Fibroblast of mammary gland (primary cell): ENCODE measurements around the gene DIDO1.

Source experiments
- DNase-seq: peaks from one replicate; pipeline ENCODE4 v3.0.0-alpha.2; 2010; ENCODE audit warnings: low read depth
- H3K4me3 ChIP-seq: 2 replicates; pipeline ENCODE4 v1.5.1; 2011; ENCODE audit warnings: low read depth, mild to moderate bottlenecking, low read length, moderate library complexity; ENCODE audit not compliant: control insufficient read depth
- TF ChIP-seq, protein P1 (sequence below): conservative IDR thresholded peaks from 2 replicates; pipeline ENCODE4 v1.5.1; 2011; ENCODE audit warnings: low read depth, low read length, inconsistent platforms; ENCODE audit not compliant: control insufficient read depth, insufficient read depth

DIDO1 gene

GRCh38 chr20:62970307-62971210, 44.3 kb upstream of the DIDO1 start:
- DNase-seq = no peak
- H3K4me3 ChIP-seq = no peak overlapping the region
- TF ChIP-seq, protein P1, sequence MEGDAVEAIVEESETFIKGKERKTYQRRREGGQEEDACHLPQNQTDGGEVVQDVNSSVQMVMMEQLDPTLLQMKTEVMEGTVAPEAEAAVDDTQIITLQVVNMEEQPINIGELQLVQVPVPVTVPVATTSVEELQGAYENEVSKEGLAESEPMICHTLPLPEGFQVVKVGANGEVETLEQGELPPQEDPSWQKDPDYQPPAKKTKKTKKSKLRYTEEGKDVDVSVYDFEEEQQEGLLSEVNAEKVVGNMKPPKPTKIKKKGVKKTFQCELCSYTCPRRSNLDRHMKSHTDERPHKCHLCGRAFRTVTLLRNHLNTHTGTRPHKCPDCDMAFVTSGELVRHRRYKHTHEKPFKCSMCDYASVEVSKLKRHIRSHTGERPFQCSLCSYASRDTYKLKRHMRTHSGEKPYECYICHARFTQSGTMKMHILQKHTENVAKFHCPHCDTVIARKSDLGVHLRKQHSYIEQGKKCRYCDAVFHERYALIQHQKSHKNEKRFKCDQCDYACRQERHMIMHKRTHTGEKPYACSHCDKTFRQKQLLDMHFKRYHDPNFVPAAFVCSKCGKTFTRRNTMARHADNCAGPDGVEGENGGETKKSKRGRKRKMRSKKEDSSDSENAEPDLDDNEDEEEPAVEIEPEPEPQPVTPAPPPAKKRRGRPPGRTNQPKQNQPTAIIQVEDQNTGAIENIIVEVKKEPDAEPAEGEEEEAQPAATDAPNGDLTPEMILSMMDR = no peak

- DNase-seq = no peak
- no peak overlapping the region for H3K4me3 ChIP-seq
- TF ChIP-seq, protein P1 = no peak
These were observed 43.6 kb upstream of the DIDO1 start for GRCh38 chr20:62969939-62970306.

DNA sequence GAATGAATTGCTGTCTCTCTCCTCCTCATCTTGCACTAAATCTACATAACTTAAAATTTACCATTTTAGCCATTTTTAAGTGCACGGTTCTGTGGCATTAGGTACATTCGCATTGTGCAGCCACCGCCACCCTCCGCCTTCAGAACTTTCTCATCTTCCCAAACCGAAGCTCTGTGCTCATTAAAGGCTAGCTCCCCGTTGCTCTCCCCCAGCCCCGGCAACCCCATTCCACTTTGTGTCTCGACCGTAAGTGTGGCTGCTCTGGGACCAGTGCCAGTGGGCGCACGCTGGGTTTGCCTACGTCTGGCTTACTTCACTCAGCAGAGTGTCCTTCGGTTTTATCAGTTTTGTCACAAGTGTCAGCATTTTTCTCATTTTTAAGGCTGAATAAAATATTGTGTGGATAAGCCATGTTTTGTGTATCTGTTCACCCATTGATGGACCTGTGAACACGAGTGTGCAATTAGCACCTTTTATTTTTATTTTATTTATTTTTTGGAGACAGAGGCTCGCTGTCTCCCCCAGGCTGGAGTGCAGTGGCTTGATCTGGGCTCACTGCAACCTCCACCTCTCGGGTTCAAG, 43.0 kb upstream of the DIDO1 start:
- TF ChIP-seq, protein P1 = no peak
- no peak for DNase-seq
- no peak overlapping the region for H3K4me3 ChIP-seq

DNA sequence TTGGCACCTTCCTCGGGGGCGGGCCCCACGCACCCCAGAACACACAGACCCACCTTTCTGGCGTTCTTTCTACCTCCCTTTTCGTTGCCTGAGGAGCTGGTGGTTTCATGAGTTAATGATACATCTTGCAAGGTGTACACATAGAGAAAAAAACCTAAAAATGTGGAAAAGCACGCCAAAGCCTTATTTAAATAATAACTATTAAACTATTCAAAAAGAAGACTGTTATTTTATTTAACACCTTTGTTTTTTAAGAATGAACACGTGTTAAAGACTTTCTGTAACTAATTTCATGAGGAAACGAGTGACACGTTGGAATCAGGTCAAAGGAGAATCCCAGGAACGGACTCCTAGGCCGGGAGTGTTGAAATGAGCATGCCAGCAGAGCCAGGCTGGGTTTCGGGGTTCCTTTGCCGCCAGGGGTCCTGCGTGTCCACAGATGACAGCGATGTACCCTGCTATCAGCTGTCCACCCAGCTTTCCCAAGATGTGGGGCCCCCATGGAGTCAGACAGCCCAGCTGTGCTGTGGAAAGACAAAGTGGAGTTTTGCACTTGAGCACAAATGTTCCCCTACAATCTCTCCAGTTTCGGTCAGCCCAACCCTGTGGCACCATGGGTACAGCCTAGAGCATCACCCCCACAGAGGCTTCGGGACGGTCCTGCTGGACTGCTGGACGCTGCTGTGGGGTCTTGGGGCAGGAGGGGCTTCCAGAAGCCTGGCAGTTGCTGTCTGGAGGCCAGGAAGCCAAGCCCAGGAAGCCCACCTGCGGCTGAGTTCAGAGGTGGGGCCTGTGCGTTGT, 42.3 kb upstream of the DIDO1 start:
- TF ChIP-seq, protein P1 = no peak
- DNase-seq = no peak
- no peak overlapping the region for H3K4me3 ChIP-seq

DNA sequence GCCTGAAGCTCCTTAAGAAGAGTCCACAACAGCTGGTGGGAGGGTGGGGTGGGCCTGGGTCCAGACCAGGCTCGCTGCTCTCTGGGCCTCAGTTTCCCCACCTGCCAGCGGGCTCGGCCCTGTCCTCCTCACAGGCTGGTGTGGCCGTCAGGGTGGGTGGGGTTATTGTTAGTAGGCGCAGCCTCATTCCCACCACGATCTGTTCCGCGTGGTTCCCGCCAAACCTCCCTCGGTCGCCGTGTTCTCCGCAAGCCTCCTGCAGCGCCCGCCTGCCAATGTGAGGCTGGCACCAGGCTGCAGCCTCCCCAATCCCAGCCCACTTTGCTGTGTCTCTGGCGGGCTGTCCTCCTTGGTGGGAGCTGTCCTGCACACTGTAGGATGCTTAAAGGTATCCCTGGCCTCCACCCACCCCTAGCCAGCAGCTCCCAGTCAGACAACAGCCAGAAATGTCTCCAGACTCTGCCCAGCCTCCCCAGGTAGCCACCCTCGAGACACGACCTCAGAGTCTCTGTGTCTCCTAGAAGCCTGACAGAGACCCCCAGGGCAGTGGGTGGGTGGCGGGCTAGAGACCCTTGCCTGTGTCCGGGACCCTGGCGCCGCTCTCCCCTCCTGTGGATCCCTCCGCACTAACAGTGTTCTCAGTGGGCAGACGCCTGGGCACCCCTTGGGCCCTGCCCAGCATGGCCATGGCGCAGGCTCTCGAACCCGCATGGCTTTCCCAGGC, 41.5 kb upstream of the DIDO1 start:
- DNase-seq = no peak
- no peak overlapping the region for H3K4me3 ChIP-seq
- TF ChIP-seq, protein P1 = no peak

GRCh38 chr20:62967149-62967501, 40.8 kb upstream of the DIDO1 start:
- no peak overlapping the region for H3K4me3 ChIP-seq
- DNase-seq = no peak
- TF ChIP-seq, protein P1 = no peak
